HEK293 (cell line): ENCODE results near the gene CCDC32.

Experiments used
- CTCF ChIA-PET: fragments of 350-600 bp; formaldehyde crosslinking; extraction: SDS; loops from one replicate; lab custom pipeline; 2021; ENCODE audit warnings: antibody characterized with exemption; lab: Yijun Ruan, JAX
- POLR2A ChIA-PET: fragments of 300-600 bp; formaldehyde crosslinking; extraction: SDS; loops from one replicate; lab custom pipeline; 2020; ENCODE audit warnings: antibody characterized with exemption, inconsistent platforms; lab: Yijun Ruan, JAX
- H3K27ac ChIP-seq: fragments of 200-500 bp; sonication (Bioruptor generic); 2 replicates; pipeline ENCODE4 v1.5.1; 2014; ENCODE audit warnings: low read depth, low read length, control low read depth, inconsistent platforms; ENCODE audit errors: extremely low read depth
- H3K36me3 ChIP-seq, 2 experiments: fragments of 200-500 bp in 1 of 2; sonication (Bioruptor generic) in 1 of 2; 1 replicate in 1 of 2; 2 replicates in 1 of 2; pipeline ENCODE4 v1.5.1; 2014 to 2017; ENCODE audit warnings: inconsistent platforms in 2 of 2, low read length in 2 of 2; ENCODE audit not compliant: control insufficient read depth in 2 of 2, insufficient read depth in 1 of 2
- H3K4me1 ChIP-seq: fragments of 200-500 bp; sonication (Bioruptor generic); 2 replicates; pipeline ENCODE4 v1.5.1; 2014; ENCODE audit warnings: mild to moderate bottlenecking, low read length, inconsistent platforms; ENCODE audit not compliant: control insufficient read depth, insufficient read depth
- H3K4me3 ChIP-seq: 2 replicates; pipeline ENCODE4 v1.5.1; 2011; ENCODE audit warnings: low read depth, mild to moderate bottlenecking, control low read depth, low read length, moderate library complexity
- H3K9me3 ChIP-seq: fragments of 200-500 bp; sonication (Bioruptor generic); 2 replicates; pipeline ENCODE4 v1.5.1; 2014; ENCODE audit warnings: low read depth, low read length, inconsistent platforms; ENCODE audit not compliant: control insufficient read depth, insufficient read depth
- CTCF ChIP-seq: fragments of 450-650 bp; formaldehyde crosslinking; IDR thresholded peaks from 2 replicates; pipeline ENCODE4 v1.5.1; 2016; ENCODE audit warnings: missing biosample characterization, missing genetic modification characterization
- GLIS1 ChIP-seq: fragments of 450-650 bp; formaldehyde crosslinking; IDR thresholded peaks from 2 replicates; pipeline ENCODE4 v1.5.1; 2016; ENCODE audit warnings: missing biosample characterization, missing genetic modification characterization
- GLIS2 ChIP-seq: fragments of 450-650 bp; formaldehyde crosslinking; IDR thresholded peaks from 2 replicates; pipeline ENCODE4 v1.5.1; 2016; ENCODE audit warnings: missing biosample characterization, missing genetic modification characterization
- IKZF3 ChIP-seq: fragments of 450-650 bp; IDR thresholded peaks from 2 replicates; pipeline ENCODE4 v1.5.0; 2018; ENCODE audit warnings: missing biosample characterization, mild to moderate bottlenecking, missing genetic modification characterization, moderate library complexity
- PATZ1 ChIP-seq: fragments of 450-650 bp; formaldehyde crosslinking; IDR thresholded peaks from 2 replicates; pipeline ENCODE4 v1.5.1; 2016; ENCODE audit warnings: missing biosample characterization, missing genetic modification characterization
- PRDM2 ChIP-seq: fragments of 450-650 bp; formaldehyde crosslinking; IDR thresholded peaks from 2 replicates; pipeline ENCODE4 v1.5.1; 2016; ENCODE audit warnings: missing biosample characterization, missing genetic modification characterization, borderline replicate concordance
- WT1 ChIP-seq: fragments of 450-650 bp; formaldehyde crosslinking; IDR thresholded peaks from 2 replicates; pipeline ENCODE4 v1.5.1; 2016; ENCODE audit warnings: missing biosample characterization, missing genetic modification characterization
- ZBTB20 ChIP-seq: fragments of 450-650 bp; formaldehyde crosslinking; IDR thresholded peaks from 2 replicates; pipeline ENCODE4 v1.5.1; 2016; ENCODE audit warnings: missing biosample characterization, missing genetic modification characterization
- ZBTB26 ChIP-seq: fragments of 450-650 bp; formaldehyde crosslinking; optimal IDR thresholded peaks from 2 replicates; pipeline ENCODE3; 2016; ENCODE audit warnings: missing biosample characterization, mild to moderate bottlenecking, missing genetic modification characterization
- ZIC2 ChIP-seq: fragments of 450-650 bp; formaldehyde crosslinking; IDR thresholded peaks from 2 replicates; pipeline ENCODE4 v1.5.1; 2016; ENCODE audit warnings: missing biosample characterization, missing genetic modification characterization
- ZNF138 ChIP-seq: fragments of 450-650 bp; formaldehyde crosslinking; IDR thresholded peaks from 2 replicates; pipeline ENCODE4 v1.5.1; 2016; ENCODE audit warnings: missing biosample characterization, missing genetic modification characterization, borderline replicate concordance
- ZNF18 ChIP-seq: fragments of 450-650 bp; formaldehyde crosslinking; IDR thresholded peaks from 2 replicates; pipeline ENCODE4 v1.5.1; 2016; ENCODE audit warnings: missing biosample characterization, missing genetic modification characterization
- ZNF335 ChIP-seq: fragments of 450-650 bp; formaldehyde crosslinking; conservative IDR thresholded peaks from 2 replicates; pipeline ENCODE4 v1.5.1; 2016; ENCODE audit warnings: missing biosample characterization, missing genetic modification characterization
- ZNF394 ChIP-seq: fragments of 450-650 bp; formaldehyde crosslinking; IDR thresholded peaks from 2 replicates; pipeline ENCODE4 v1.5.1; 2016; ENCODE audit warnings: missing biosample characterization, missing genetic modification characterization, mild to moderate bottlenecking, moderate library complexity, borderline replicate concordance
- ZNF426 ChIP-seq: fragments of 450-650 bp; formaldehyde crosslinking; IDR thresholded peaks from 2 replicates; pipeline ENCODE4 v1.5.1; 2017; ENCODE audit warnings: missing biosample characterization, missing genetic modification characterization, mild to moderate bottlenecking, inconsistent platforms, moderate library complexity
- ZNF561 ChIP-seq: fragments of 450-650 bp; IDR thresholded peaks from 2 replicates; pipeline ENCODE4 v1.5.1; 2018; ENCODE audit warnings: missing biosample characterization, missing genetic modification characterization, borderline replicate concordance
- ZNF596 ChIP-seq: fragments of 450-650 bp; IDR thresholded peaks from 2 replicates; pipeline ENCODE4 v1.5.0; 2018; ENCODE audit warnings: missing biosample characterization, mild to moderate bottlenecking, missing genetic modification characterization, moderate library complexity
- ZNF600 ChIP-seq: fragments of 450-650 bp; formaldehyde crosslinking; IDR thresholded peaks from 2 replicates; pipeline ENCODE4 v1.5.1; 2016; ENCODE audit warnings: missing biosample characterization, missing genetic modification characterization
- ZNF623 ChIP-seq: fragments of 450-650 bp; formaldehyde crosslinking; IDR thresholded peaks from 2 replicates; pipeline ENCODE4 v1.5.1; 2016; ENCODE audit warnings: missing biosample characterization, missing genetic modification characterization
- ZNF624 ChIP-seq: fragments of 450-650 bp; formaldehyde crosslinking; IDR thresholded peaks from 2 replicates; pipeline ENCODE4 v1.5.1; 2017; ENCODE audit warnings: missing biosample characterization, missing genetic modification characterization
- ZNF654 ChIP-seq: fragments of 450-650 bp; formaldehyde crosslinking; IDR thresholded peaks from 2 replicates; pipeline ENCODE4 v1.5.1; 2016; ENCODE audit warnings: low read depth, missing biosample characterization, missing genetic modification characterization

CCDC32 gene

GRCh38 chr15:40508216-40508615 lies 56.6 kb downstream of the CCDC32 start:
- H3K27ac ChIP-seq: no peak overlapping the region
- H3K4me3 ChIP-seq: no peak overlapping the region
- no peaks in the 10 kb centered on the region for H3K36me3 ChIP-seq
- ChIA-PET CTCF (interaction anchor here (0.6 to 1.2 kb wide), 4 partner anchors 10 to 250 kb away, joined by 3 to 4 read pairs (median 4); no protein-coding TSS in a partner anchor), POLR2A (no interaction called here)
- no peaks in the 10 kb centered on the region; the same call in 1 of the 2 replicates for H3K4me1 ChIP-seq
- no peak for TF ChIP-seq PRDM2
- no peak for TF ChIP-seq ZNF138 (tag by site-specific recombination)
- TF ChIP-seq ZNF426 (tag by site-specific recombination): no peak
- H3K9me3 ChIP-seq: no peaks in the 10 kb centered on the region

GRCh38 chr15:40506964-40507571 lies 57.8 kb downstream of the CCDC32 start:
- Histone ChIP-seq H3K36me3 (no peaks in the 10 kb centered on the region), H3K27ac (no peak overlapping the region), H3K4me1 (no peaks in the 10 kb centered on the region; the same call in 1 of the 2 replicates), H3K9me3 (no peaks in the 10 kb centered on the region), H3K4me3 (no peak overlapping the region)
- POLR2A ChIA-PET: no interaction called here
- CTCF ChIA-PET: interaction anchor here (0.6 to 1.5 kb wide), 11 partner anchors 10 to 849 kb away, joined by 3 to 6 read pairs (median 4); no protein-coding TSS in a partner anchor
- 0 out of 2 replicates have a peak, but pooled peaks have one; percentile 34 for TF ChIP-seq WT1
- no peak for TF ChIP-seq ZNF624 (tag by site-specific recombination)
- TF ChIP-seq GLIS1 (tag by site-specific recombination): peak; percentile 86
- peak; percentile 59; the same call in 1 of the 2 replicates for TF ChIP-seq ZNF18 (tag by site-specific recombination)
- TF ChIP-seq GLIS2 (tag by site-specific recombination): peak; percentile 83
- TF ChIP-seq ZNF596 (tag by site-specific recombination): no peak
- peak; percentile 80 for TF ChIP-seq ZBTB20 (tag by site-specific recombination)
- peak; percentile 88 for TF ChIP-seq ZNF335 (tag by site-specific recombination)
- peak; percentile 73 for TF ChIP-seq CTCF
- peak; percentile 88 for TF ChIP-seq ZIC2 (tag by site-specific recombination)
- TF ChIP-seq ZNF654: peak; percentile 41
- peak; percentile 47; the same call in 1 of the 2 replicates for TF ChIP-seq ZNF561
- peak; percentile 59; the same call in 1 of the 2 replicates for TF ChIP-seq PATZ1 (tag by site-specific recombination)
- TF ChIP-seq ZNF600 (tag by site-specific recombination): peak; percentile 98
- TF ChIP-seq IKZF3 (tag by site-specific recombination): peak; percentile 85
- no peak for TF ChIP-seq ZNF394 (tag by site-specific recombination)
- peak; percentile 20 for TF ChIP-seq ZBTB26
- TF ChIP-seq ZNF623 (tag by site-specific recombination): no peak
